Measurements from ENCODE around the gene ZNF362. TPM values are rescaled to one million over a fixed set of nuclear protein-coding genes. Genes with fewer than 3 reads are reported as not detected.

Gene ZNF362
- total and polyA plus RNA-seq, 4 donors = 2.3 to 6.3 (median 5.4) TPM

- no peaks in the 10 kb centered on the region for H3K4me1 ChIP-seq (ENCODE audit: control insufficient read depth in 4 of 4, insufficient read depth in 4 of 4, low read length in 3 of 4)
- no peak for DNase-seq (ENCODE audit: low spot score)
- no peaks in the 10 kb centered on the region for H3K36me3 ChIP-seq (ENCODE audit: control insufficient read depth in 4 of 4, insufficient read depth in 3 of 4, low read depth in 1 of 4, low read length in 3 of 4)
- H3K9ac ChIP-seq (ENCODE audit: low read depth in 1 of 2, low read length in 2 of 2) = no peak overlapping the region
- WGBS = 77% methylated on average over 1 of the region's 1 CpG
- H3K27ac ChIP-seq (ENCODE audit: low read depth in 1 of 2, low read length in 2 of 2) = no peak overlapping the region
- no peaks in the 10 kb centered on the region for H3K9me3 ChIP-seq (ENCODE audit: control insufficient read depth in 4 of 4, low read length in 3 of 4)
- TF ChIP-seq ZBTB33 (IDR thresholded peaks at IDR 0.05) = no peak
- no peak for TF ChIP-seq HNF4G (IDR thresholded peaks at IDR 0.05)
- no peak for TF ChIP-seq RAD21 (IDR thresholded peaks at IDR 0.05)
- no peaks in the 10 kb centered on the region for H3K27me3 ChIP-seq (ENCODE audit: control insufficient read depth in 4 of 4, insufficient read depth in 4 of 4, low read length in 3 of 4)
- no peak overlapping the region for H3K4me3 ChIP-seq (ENCODE audit: low read depth in 1 of 3, low read length in 3 of 3)
These were observed 30.7 kb upstream of the ZNF362 start for GRCh38 chr1:33225586-33225985.

GRCh38 chr1:33228935-33229487, 27.3 kb upstream of the ZNF362 start:
- Histone ChIP-seq H3K27me3 (ENCODE audit: control insufficient read depth in 4 of 4, insufficient read depth in 4 of 4, low read length in 3 of 4) (no peaks in the 10 kb centered on the region), H3K9me3 (ENCODE audit: control insufficient read depth in 4 of 4, low read length in 3 of 4) (no peaks in the 10 kb centered on the region), H3K27ac (ENCODE audit: low read depth in 1 of 2, low read length in 2 of 2) (peak overlapping the region in 1 of 2 donors; percentile 56), H3K4me3 (ENCODE audit: low read depth in 1 of 3, low read length in 3 of 3) (no peak overlapping the region), H3K4me1 (ENCODE audit: control insufficient read depth in 4 of 4, insufficient read depth in 4 of 4, low read length in 3 of 4) (no peaks in the 10 kb centered on the region), H3K36me3 (ENCODE audit: control insufficient read depth in 4 of 4, insufficient read depth in 3 of 4, low read depth in 1 of 4, low read length in 3 of 4) (no peaks in the 10 kb centered on the region), H3K9ac (ENCODE audit: low read depth in 1 of 2, low read length in 2 of 2) (no peak overlapping the region)
- no peak for DNase-seq (ENCODE audit: low spot score)
- WGBS = 40% methylated on average over 5 of the region's 5 CpGs
- TF ChIP-seq NR2F2 (IDR thresholded peaks at IDR 0.05) = peak; percentile 96
- TF ChIP-seq JUND (IDR thresholded peaks at IDR 0.05) = no peak
- TF ChIP-seq ATF3 (IDR thresholded peaks at IDR 0.05) = peak; percentile 46
- TF ChIP-seq RXRA (IDR thresholded peaks at IDR 0.05) = peak in 1 of 2 donors; percentile 37
- TF ChIP-seq TAF1 (conservative IDR thresholded peaks at IDR 0.05) = no peak

- Histone ChIP-seq H3K9ac (ENCODE audit: low read depth in 1 of 2, low read length in 2 of 2) (no peak overlapping the region), H3K9me3 (ENCODE audit: control insufficient read depth in 4 of 4, low read length in 3 of 4) (no peaks in the 10 kb centered on the region), H3K4me3 (ENCODE audit: low read depth in 1 of 3, low read length in 3 of 3) (no peak overlapping the region), H3K27me3 (ENCODE audit: control insufficient read depth in 4 of 4, insufficient read depth in 4 of 4, low read length in 3 of 4) (no peaks in the 10 kb centered on the region), H3K4me1 (ENCODE audit: control insufficient read depth in 4 of 4, insufficient read depth in 4 of 4, low read length in 3 of 4) (no peaks in the 10 kb centered on the region), H3K27ac (ENCODE audit: low read depth in 1 of 2, low read length in 2 of 2) (no peak overlapping the region), H3K36me3 (ENCODE audit: control insufficient read depth in 4 of 4, insufficient read depth in 3 of 4, low read depth in 1 of 4, low read length in 3 of 4) (no peaks in the 10 kb centered on the region)
- no peak for DNase-seq (ENCODE audit: low spot score)
- 91% methylated on average over 7 of the region's 7 CpGs for WGBS
- TF ChIP-seq FOXA2 (IDR thresholded peaks at IDR 0.05) (no peak), RAD21 (IDR thresholded peaks at IDR 0.05) (no peak), SP1 (IDR thresholded peaks at IDR 0.05) (no peak), NR2F2 (IDR thresholded peaks at IDR 0.05) (no peak)
These were observed 25.1 kb upstream of the ZNF362 start for GRCh38 chr1:33231166-33231565.

GRCh38 chr1:33232716-33233115, 23.6 kb upstream of the ZNF362 start:
- no peak for TF ChIP-seq RAD21 (IDR thresholded peaks at IDR 0.05)
- TF ChIP-seq RXRA (IDR thresholded peaks at IDR 0.05) = no peak
- TF ChIP-seq JUND (IDR thresholded peaks at IDR 0.05) = no peak
- TF ChIP-seq TAF1 (conservative IDR thresholded peaks at IDR 0.05) = no peak
- TF ChIP-seq ZBTB33 (IDR thresholded peaks at IDR 0.05) = no peak
- TF ChIP-seq HNF4A (conservative IDR thresholded peaks at IDR 0.05) = no peak
- TF ChIP-seq HNF4G (IDR thresholded peaks at IDR 0.05) = no peak
- no peak for TF ChIP-seq NR2F2 (IDR thresholded peaks at IDR 0.05)
- no peak for TF ChIP-seq ATF3 (IDR thresholded peaks at IDR 0.05)
- TF ChIP-seq SP1 (IDR thresholded peaks at IDR 0.05) = no peak
- no peak for TF ChIP-seq MAX (IDR thresholded peaks at IDR 0.05)
- WGBS = 96% methylated on average over 3 of the region's 3 CpGs
- no peak overlapping the region for H3K4me3 ChIP-seq (ENCODE audit: low read depth in 1 of 3, low read length in 3 of 3)
- no peaks in the 10 kb centered on the region for H3K4me1 ChIP-seq (ENCODE audit: control insufficient read depth in 4 of 4, insufficient read depth in 4 of 4, low read length in 3 of 4)
- no peaks in the 10 kb centered on the region for H3K27me3 ChIP-seq (ENCODE audit: control insufficient read depth in 4 of 4, insufficient read depth in 4 of 4, low read length in 3 of 4)
- H3K27ac ChIP-seq (ENCODE audit: low read depth in 1 of 2, low read length in 2 of 2) = no peak overlapping the region
- H3K9ac ChIP-seq (ENCODE audit: low read depth in 1 of 2, low read length in 2 of 2) = no peak overlapping the region
- no peaks in the 10 kb centered on the region for H3K36me3 ChIP-seq (ENCODE audit: control insufficient read depth in 4 of 4, insufficient read depth in 3 of 4, low read depth in 1 of 4, low read length in 3 of 4)
- no peaks in the 10 kb centered on the region for H3K9me3 ChIP-seq (ENCODE audit: control insufficient read depth in 4 of 4, low read length in 3 of 4)
- no peak for DNase-seq (ENCODE audit: low spot score)

All from liver (tissue), 9 donors.